ENCODE measurements around the gene NKD2. TPM values are rescaled to one million over a fixed set of nuclear protein-coding genes. Genes with fewer than 3 reads are reported as not detected.

NKD2 gene
- total and polyA plus RNA-seq, 2 experiments from 2014 or later: 9.0 to 11.9 TPM

GRCh38 chr5:969408-969839, 39.2 kb upstream of the NKD2 start:
- no peak for ATAC-seq
- no peaks in the 10 kb centered on the region for H3K4me1 Mint-ChIP-seq
- H3K36me3 ChIP-seq (ENCODE audit: insufficient read depth): no peaks in the 10 kb centered on the region
- no peaks in the 10 kb centered on the region for H4K20me1 ChIP-seq (replicated peaks; ENCODE audit: insufficient read depth)
- H3K4me3 ChIP-seq: no peak overlapping the region
- no peaks in the 10 kb centered on the region for H3K79me2 ChIP-seq (replicated peaks; ENCODE audit: insufficient read depth)
- H2AFZ ChIP-seq: no peak overlapping the region
- H3K27me3 ChIP-seq (ENCODE audit: insufficient read depth): no peaks in the 10 kb centered on the region
- H3K27me3 Mint-ChIP-seq (ENCODE audit: insufficient read depth, low read depth, poor library complexity): peaks cover 11% of the 10 kb centered on the region
- H3K4me3 Mint-ChIP-seq: no peak overlapping the region
- no peak overlapping the region for H3K4me2 ChIP-seq
- H3K9me2 ChIP-seq (ENCODE audit: insufficient read depth): no peaks in the 10 kb centered on the region
- H3K27ac Mint-ChIP-seq: no peak overlapping the region
- peaks cover 2% of the 10 kb centered on the region; the same call in 1 of the 3 replicates for H3K9me3 Mint-ChIP-seq
- TF ChIP-seq JUNB (IDR thresholded peaks at IDR 0.05; ENCODE audit: unreplicated experiment) (no peak), REST (IDR thresholded peaks at IDR 0.05; ENCODE audit: unreplicated experiment) (no peak), EZH2phosphoT487 (IDR thresholded peaks at IDR 0.05; ENCODE audit: unreplicated experiment) (no peak), STAT1 (IDR thresholded peaks at IDR 0.05; ENCODE audit: unreplicated experiment) (no peak), POLR2AphosphoS5 (IDR thresholded peaks at IDR 0.05; ENCODE audit: low read depth) (no peak), EZH2 (IDR thresholded peaks at IDR 0.05; ENCODE audit: low read depth, unreplicated experiment) (no peak), ZNF462 (CRISPR knock-in tag; IDR thresholded peaks at IDR 0.05) (no peak), ZNF114 (CRISPR knock-in tag; IDR thresholded peaks at IDR 0.05) (no peak), ZNF331 (CRISPR knock-in tag; IDR thresholded peaks at IDR 0.05; ENCODE audit: low read depth) (no peak), CREB1 (CRISPR knock-in tag; IDR thresholded peaks at IDR 0.05; ENCODE audit: low read depth) (no peak)
- TF ChIP-seq, protein P1, sequence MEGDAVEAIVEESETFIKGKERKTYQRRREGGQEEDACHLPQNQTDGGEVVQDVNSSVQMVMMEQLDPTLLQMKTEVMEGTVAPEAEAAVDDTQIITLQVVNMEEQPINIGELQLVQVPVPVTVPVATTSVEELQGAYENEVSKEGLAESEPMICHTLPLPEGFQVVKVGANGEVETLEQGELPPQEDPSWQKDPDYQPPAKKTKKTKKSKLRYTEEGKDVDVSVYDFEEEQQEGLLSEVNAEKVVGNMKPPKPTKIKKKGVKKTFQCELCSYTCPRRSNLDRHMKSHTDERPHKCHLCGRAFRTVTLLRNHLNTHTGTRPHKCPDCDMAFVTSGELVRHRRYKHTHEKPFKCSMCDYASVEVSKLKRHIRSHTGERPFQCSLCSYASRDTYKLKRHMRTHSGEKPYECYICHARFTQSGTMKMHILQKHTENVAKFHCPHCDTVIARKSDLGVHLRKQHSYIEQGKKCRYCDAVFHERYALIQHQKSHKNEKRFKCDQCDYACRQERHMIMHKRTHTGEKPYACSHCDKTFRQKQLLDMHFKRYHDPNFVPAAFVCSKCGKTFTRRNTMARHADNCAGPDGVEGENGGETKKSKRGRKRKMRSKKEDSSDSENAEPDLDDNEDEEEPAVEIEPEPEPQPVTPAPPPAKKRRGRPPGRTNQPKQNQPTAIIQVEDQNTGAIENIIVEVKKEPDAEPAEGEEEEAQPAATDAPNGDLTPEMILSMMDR (conservative IDR thresholded peaks at IDR 0.05; ENCODE audit: low read depth in 2 of 2): no peak
- TF ChIP-seq, protein P2, sequence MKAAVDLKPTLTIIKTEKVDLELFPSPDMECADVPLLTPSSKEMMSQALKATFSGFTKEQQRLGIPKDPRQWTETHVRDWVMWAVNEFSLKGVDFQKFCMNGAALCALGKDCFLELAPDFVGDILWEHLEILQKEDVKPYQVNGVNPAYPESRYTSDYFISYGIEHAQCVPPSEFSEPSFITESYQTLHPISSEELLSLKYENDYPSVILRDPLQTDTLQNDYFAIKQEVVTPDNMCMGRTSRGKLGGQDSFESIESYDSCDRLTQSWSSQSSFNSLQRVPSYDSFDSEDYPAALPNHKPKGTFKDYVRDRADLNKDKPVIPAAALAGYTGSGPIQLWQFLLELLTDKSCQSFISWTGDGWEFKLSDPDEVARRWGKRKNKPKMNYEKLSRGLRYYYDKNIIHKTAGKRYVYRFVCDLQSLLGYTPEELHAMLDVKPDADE (IDR thresholded peaks at IDR 0.05): no peak
- DNase-seq (ENCODE audit: low spot score): no peak
- no peaks in the 10 kb centered on the region for H3F3A ChIP-seq (replicated peaks; ENCODE audit: low read depth)
- H3K4me1 ChIP-seq (ENCODE audit: insufficient read depth): no peaks in the 10 kb centered on the region
- H3K36me3 Mint-ChIP-seq (ENCODE audit: low read depth): no peaks in the 10 kb centered on the region
- H3K27ac ChIP-seq (ENCODE audit: low read depth): no peak overlapping the region

All from GM23338 (cell line).